PFSK-1 (cell line): ENCODE data around the gene LIPC.

ENCODE experiments used
- FOXP2 ChIP-seq: optimal IDR thresholded peaks from 2 replicates; pipeline ENCODE3; 2011; ENCODE audit warnings: borderline replicate concordance, control low read depth, inconsistent platforms; ENCODE audit not compliant: insufficient read depth; ENCODE audit errors: extremely low read length, extremely low read depth
- POLR2AphosphoS5 ChIP-seq: IDR thresholded peaks from 2 replicates; pipeline ENCODE4 v1.6.1; 2012; ENCODE audit warnings: low read depth, mild to moderate bottlenecking, control low read depth, low read length, moderate library complexity
- SIN3A ChIP-seq: IDR thresholded peaks from 2 replicates; pipeline ENCODE4 v1.6.1; 2012; ENCODE audit warnings: mild to moderate bottlenecking, low read length, moderate library complexity, borderline replicate concordance; ENCODE audit not compliant: insufficient read depth
- TAF1 ChIP-seq: IDR thresholded peaks from 2 replicates; pipeline ENCODE4 v1.6.1; 2012; ENCODE audit warnings: low read length, control low read depth, borderline replicate concordance; ENCODE audit not compliant: insufficient read depth

GRCh38 chr15:58526647-58527192, 94.9 kb downstream of the LIPC start:
- TF ChIP-seq POLR2AphosphoS5 (no peak), FOXP2 (no peak), TAF1 (no peak), SIN3A (no peak)
